CD8-positive, alpha-beta memory T cell (primary cell): ENCODE measurements around the gene B9D1. TPM values are rescaled to one million over a fixed set of nuclear protein-coding genes. Genes with fewer than 3 reads are reported as not detected.

Experiments used
- CTCF ChIA-PET: fragments of 350-600 bp; sonication (Branson Sonifier 250); formaldehyde crosslinking; loops from one replicate; lab custom pipeline; 2021; ENCODE audit warnings: antibody characterized with exemption; lab: Charles Lee
- POLR2A ChIA-PET: fragments of 350-600 bp; sonication (Branson Sonifier 250); formaldehyde crosslinking; loops from one replicate; lab custom pipeline; 2021; ENCODE audit warnings: antibody characterized with exemption; lab: Charles Lee
- DNase-seq, 5 donors: peaks; one replicate each; pipeline versions ENCODE4 v3.0.0 to v3.0.0-alpha.2; 2020 to 2022; ENCODE audit warnings: mixed read lengths in 1 of 5
- H3K27ac ChIP-seq: one replicate; pipeline ENCODE4 v1.7.0; 2013; ENCODE audit warnings: low read depth, mild to moderate bottlenecking, low read length, moderate library complexity
- H3K27me3 ChIP-seq: 2 replicates; pipeline ENCODE4 v1.7.0; 2013; ENCODE audit warnings: low read length, mild to moderate bottlenecking; ENCODE audit not compliant: insufficient read depth, poor library complexity, severe bottlenecking
- H3K36me3 ChIP-seq: 2 replicates; pipeline ENCODE4 v1.7.0; 2013; ENCODE audit warnings: mild to moderate bottlenecking, low read length, moderate library complexity; ENCODE audit not compliant: insufficient read depth
- H3K4me1 ChIP-seq: 2 replicates; pipeline ENCODE4 v1.7.0; 2013; ENCODE audit warnings: mild to moderate bottlenecking, low read length, moderate library complexity; ENCODE audit not compliant: insufficient read depth
- H3K4me3 ChIP-seq: 2 replicates; pipeline ENCODE4 v1.7.0; 2013; ENCODE audit warnings: mild to moderate bottlenecking, low read length
- H3K9me3 ChIP-seq: 2 replicates; pipeline ENCODE4 v1.7.0; 2013; ENCODE audit warnings: mild to moderate bottlenecking, low read length
- H3K27ac Mint-ChIP-seq, 8 donors: one replicate each; pipeline ENCODE4 v1.8.0; 2020 to 2021; ENCODE audit warnings: mixed read lengths in 8 of 8, mild to moderate bottlenecking in 6 of 8, inconsistent platforms in 3 of 8, moderate library complexity in 3 of 8
- H3K27me3 Mint-ChIP-seq, 2 donors: one replicate each; pipeline ENCODE4 v1.8.0; 2020 to 2021; ENCODE audit warnings: mixed read lengths in 2 of 2, mild to moderate bottlenecking in 1 of 2, moderate library complexity in 1 of 2
- H3K36me3 Mint-ChIP-seq, 3 donors: one replicate each; pipeline ENCODE4 v1.8.0; 2020 to 2021; ENCODE audit warnings: mixed read lengths in 3 of 3, inconsistent platforms in 1 of 3, mild to moderate bottlenecking in 1 of 3
- H3K4me1 Mint-ChIP-seq, 3 donors: one replicate each; pipeline ENCODE4 v1.8.0; 2020 to 2021; ENCODE audit warnings: mixed read lengths in 3 of 3, inconsistent platforms in 1 of 3, mild to moderate bottlenecking in 1 of 3
- H3K4me3 Mint-ChIP-seq, 7 donors: one replicate each; pipeline ENCODE4 v1.8.0; 2020 to 2021; ENCODE audit warnings: mixed read lengths in 7 of 7, mild to moderate bottlenecking in 6 of 7, moderate library complexity in 4 of 7, inconsistent platforms in 2 of 7
- H3K9me3 Mint-ChIP-seq, 5 donors: one replicate each; pipeline ENCODE4 v1.8.0; 2020 to 2022; ENCODE audit warnings: mixed read lengths in 5 of 5, mild to moderate bottlenecking in 3 of 5, moderate library complexity in 2 of 5, inconsistent platforms in 1 of 5
- polyA plus RNA-seq: library from polyadenylated mRNA; unstranded; fragments of 300-500 nt; fragmentation: Illumina TruSeq; gene quantifications from one replicate; pipeline ENCODE4 v1.2.3, GENCODE V29; 2021
- total RNA-seq, 2 experiments: library from RNA; stranded (reverse); gene quantifications; one replicate each; pipeline ENCODE4 v1.2.3, GENCODE V29; 2021

B9D1 gene
- total and polyA plus RNA-seq, 3 experiments from 2014 or later = 0.67 to 6.8 (median 4.8) TPM

GRCh38 chr17:19364699-19365498 lies 2.4 kb upstream of the B9D1 start:
- no peak overlapping the region for H3K4me3 Mint-ChIP-seq
- ChIA-PET CTCF (interaction anchor here (1.3 to 8.0 kb wide), 4 partner anchors 11 to 402 kb away, joined by 5 to 152 read pairs (median 64); partner anchors contain the start of gene MAPK7), POLR2A (no interaction called here)
- no peaks in the 10 kb centered on the region for H3K36me3 ChIP-seq
- peaks cover 18% of the 10 kb centered on the region for H3K4me1 ChIP-seq
- peak in 1 of 5 donors; percentile 10 for DNase-seq
- H3K36me3 Mint-ChIP-seq = peaks cover 0 to 2% (median 0%) of the 10 kb centered on the region in 3 donors
- no peaks in the 10 kb centered on the region for H3K27me3 ChIP-seq
- H3K27ac Mint-ChIP-seq = no peak overlapping the region
- no peak overlapping the region for H3K27ac ChIP-seq
- H3K9me3 Mint-ChIP-seq = no peaks in the 10 kb centered on the region
- H3K27me3 Mint-ChIP-seq = peaks cover 0 to 2% of the 10 kb centered on the region in 2 donors
- H3K4me3 ChIP-seq = no peak overlapping the region
- H3K9me3 ChIP-seq = no peaks in the 10 kb centered on the region
- peaks cover 25 to 33% (median 26%) of the 10 kb centered on the region in 3 donors for H3K4me1 Mint-ChIP-seq

- H3K36me3 ChIP-seq = no peaks in the 10 kb centered on the region
- CTCF ChIA-PET = interaction anchor here (0.8 to 8.0 kb wide), 34 partner anchors 8 to 408 kb away, joined by 3 to 152 read pairs (median 4); partner anchors contain the start of genes MAPK7 and MFAP4
- POLR2A ChIA-PET = interaction anchor here (1.0 to 1.8 kb wide), 3 partner anchors 15 to 284 kb away, joined by 4 to 18 read pairs (median 5); partner anchors contain the start of genes ALDH3A2 and MAPK7
- peak in 1 of 5 donors; percentile 42 for DNase-seq
- H3K9me3 ChIP-seq = no peaks in the 10 kb centered on the region
- no peak overlapping the region for H3K27ac ChIP-seq
- peaks cover 3 to 8% of the 10 kb centered on the region in 2 donors for H3K27me3 Mint-ChIP-seq
- H3K9me3 Mint-ChIP-seq = no peaks in the 10 kb centered on the region
- H3K27me3 ChIP-seq = no peaks in the 10 kb centered on the region
- H3K36me3 Mint-ChIP-seq = peaks cover 0 to 2% (median 0%) of the 10 kb centered on the region in 3 donors
- H3K4me1 Mint-ChIP-seq = peaks cover 12 to 19% (median 13%) of the 10 kb centered on the region in 3 donors
- peak overlapping the region in 6 of 8 donors; percentile 70 to 95 (median 80) for H3K27ac Mint-ChIP-seq
- peaks cover 7% of the 10 kb centered on the region for H3K4me1 ChIP-seq
- no peak overlapping the region for H3K4me3 ChIP-seq
- peak overlapping the region in 4 of 7 donors; percentile 23 to 94 (median 48) for H3K4me3 Mint-ChIP-seq
Measured at GRCh38 chr17:19363460-19364035, 1.0 kb upstream of the B9D1 start.

- no peak for DNase-seq
- H3K27me3 ChIP-seq = no peaks in the 10 kb centered on the region
- H3K4me3 Mint-ChIP-seq = peak overlapping the region; percentile 89 to 96 (median 93)
- POLR2A ChIA-PET = interaction anchor here (0.5 to 1.8 kb wide), 4 partner anchors 15 to 285 kb away, joined by 4 to 18 read pairs (median 4); partner anchors contain the start of genes ALDH3A2 and MAPK7
- no peaks in the 10 kb centered on the region for H3K9me3 ChIP-seq
- no peak overlapping the region for H3K4me3 ChIP-seq
- peak overlapping the region in 6 of 8 donors; percentile 80 to 95 (median 91) for H3K27ac Mint-ChIP-seq
- H3K4me1 Mint-ChIP-seq = peaks cover 10 to 16% (median 11%) of the 10 kb centered on the region in 3 donors
- CTCF ChIA-PET = interaction anchor here (0.7 to 8.0 kb wide), 39 partner anchors 8 to 409 kb away, joined by 3 to 152 read pairs (median 4); partner anchors contain the start of genes MAPK7 and MFAP4
- H3K9me3 Mint-ChIP-seq = no peaks in the 10 kb centered on the region
- H3K27ac ChIP-seq = no peak overlapping the region
- peaks cover 3 to 8% of the 10 kb centered on the region in 2 donors for H3K27me3 Mint-ChIP-seq
- H3K4me1 ChIP-seq = peaks cover 7% of the 10 kb centered on the region
- no peaks in the 10 kb centered on the region for H3K36me3 ChIP-seq
- peaks cover 0 to 2% (median 0%) of the 10 kb centered on the region in 3 donors for H3K36me3 Mint-ChIP-seq
Measured at GRCh38 chr17:19363114-19363438, 553 bp upstream of the B9D1 start.

- H3K36me3 Mint-ChIP-seq = peaks cover 0 to 2% (median 0%) of the 10 kb centered on the region in 3 donors
- Histone ChIP-seq H3K36me3 (no peaks in the 10 kb centered on the region), H3K27ac (peak overlapping the region; percentile 73), H3K27me3 (no peaks in the 10 kb centered on the region), H3K4me3 (peak overlapping the region; percentile 89), H3K9me3 (no peaks in the 10 kb centered on the region), H3K4me1 (peaks cover 7% of the 10 kb centered on the region)
- POLR2A ChIA-PET = interaction anchor here (1.8 kb wide), 1 partner anchor 16 kb away, joined by 18 read pairs; the partner anchor contains the start of gene MAPK7
- H3K27ac Mint-ChIP-seq = peak overlapping the region in 7 of 8 donors; percentile 52 to 91 (median 73)
- DNase-seq = no peak
- CTCF ChIA-PET = interaction anchor here (1.3 to 8.0 kb wide), 7 partner anchors 15 to 410 kb away, joined by 3 to 152 read pairs (median 13); partner anchors contain the start of genes MAPK7 and MFAP4
- peaks cover 7 to 8% of the 10 kb centered on the region in 2 donors for H3K27me3 Mint-ChIP-seq
- no peaks in the 10 kb centered on the region for H3K9me3 Mint-ChIP-seq
- H3K4me1 Mint-ChIP-seq = peaks cover 10 to 16% (median 11%) of the 10 kb centered on the region in 3 donors
- peak overlapping the region; percentile 65 to 96 (median 79) for H3K4me3 Mint-ChIP-seq
Measured at GRCh38 chr17:19361944-19362276, 613 bp downstream of the B9D1 start.

- no peaks in the 10 kb centered on the region for H3K9me3 Mint-ChIP-seq
- DNase-seq = peak in 1 of 5 donors; percentile 2
- H3K27ac Mint-ChIP-seq = peak overlapping the region in 4 of 8 donors; percentile 27 to 79 (median 72)
- Histone ChIP-seq H3K27ac (no peak overlapping the region), H3K9me3 (no peaks in the 10 kb centered on the region), H3K4me1 (peaks cover 7% of the 10 kb centered on the region), H3K36me3 (no peaks in the 10 kb centered on the region), H3K27me3 (no peaks in the 10 kb centered on the region), H3K4me3 (no peak overlapping the region)
- H3K4me1 Mint-ChIP-seq = peaks cover 10 to 16% (median 11%) of the 10 kb centered on the region in 3 donors
- ChIA-PET POLR2A (no interaction called here), CTCF (interaction anchor here (6.5 to 8.0 kb wide), 2 partner anchors 16 to 86 kb away, joined by 118 to 152 read pairs; partner anchors contain the start of gene MAPK7)
- H3K27me3 Mint-ChIP-seq = peaks cover 8% of the 10 kb centered on the region in 2 donors
- peak overlapping the region; percentile 13 to 94 (median 65) for H3K4me3 Mint-ChIP-seq
- peaks cover 0 to 2% (median 0%) of the 10 kb centered on the region in 3 donors for H3K36me3 Mint-ChIP-seq
Measured at GRCh38 chr17:19361326-19361725, 1.2 kb downstream of the B9D1 start.

- ChIA-PET POLR2A (no interaction called here), CTCF (interaction anchor here (8.0 kb wide), 1 partner anchor 86 kb away, joined by 152 read pairs; no protein-coding TSS in a partner anchor)
Measured at GRCh38 chr17:19360772-19361171, 1.8 kb downstream of the B9D1 start.

GRCh38 chr17:19359856-19360255 lies 2.7 kb downstream of the B9D1 start:
- Histone ChIP-seq H3K4me1 (peaks cover 7% of the 10 kb centered on the region), H3K4me3 (no peak overlapping the region), H3K27me3 (no peaks in the 10 kb centered on the region), H3K9me3 (no peaks in the 10 kb centered on the region), H3K27ac (no peak overlapping the region), H3K36me3 (no peaks in the 10 kb centered on the region)
- Mint-ChIP-seq H3K36me3 (peaks cover 0 to 2% (median 0%) of the 10 kb centered on the region in 3 donors), H3K27me3 (peaks cover 8 to 9% of the 10 kb centered on the region in 2 donors), H3K4me3 (no peak overlapping the region), H3K4me1 (peaks cover 10 to 16% (median 11%) of the 10 kb centered on the region in 3 donors), H3K27ac (no peak overlapping the region), H3K9me3 (no peaks in the 10 kb centered on the region)
- ChIA-PET CTCF (interaction anchor here (8.0 kb wide), 1 partner anchor 87 kb away, joined by 152 read pairs; no protein-coding TSS in a partner anchor), POLR2A (no interaction called here)
- peak in 1 of 5 donors; percentile 41 for DNase-seq

More at GRCh38 chr17:19360772-19361171, 1.8 kb downstream of the B9D1 start:
- Mint-ChIP-seq H3K4me1 (peaks cover 10 to 16% (median 11%) of the 10 kb centered on the region in 3 donors), H3K27me3 (peaks cover 8 to 9% of the 10 kb centered on the region in 2 donors), H3K9me3 (no peaks in the 10 kb centered on the region), H3K36me3 (peaks cover 0 to 2% (median 0%) of the 10 kb centered on the region in 3 donors), H3K27ac (peak overlapping the region in 1 of 8 donors; percentile 19), H3K4me3 (peak overlapping the region in 2 of 7 donors; percentile 20 to 83)
- DNase-seq = peak in 1 of 5 donors; percentile 43
- no peak overlapping the region for H3K27ac ChIP-seq
- no peaks in the 10 kb centered on the region for H3K36me3 ChIP-seq
- peaks cover 7% of the 10 kb centered on the region for H3K4me1 ChIP-seq
- H3K4me3 ChIP-seq = no peak overlapping the region
- H3K9me3 ChIP-seq = no peaks in the 10 kb centered on the region
- H3K27me3 ChIP-seq = no peaks in the 10 kb centered on the region
